NT2/D1 (cell line): Measurements from ENCODE around the gene ATXN2.

Source experiments
- YY1 ChIP-seq: IDR thresholded peaks from 2 replicates; pipeline ENCODE4 v1.6.1; 2011; ENCODE audit not compliant: insufficient read length, insufficient read depth
- ZNF274 ChIP-seq: IDR thresholded peaks from 2 replicates; pipeline ENCODE4 v1.6.1; 2011; ENCODE audit warnings: mild to moderate bottlenecking, low read depth, low read length

- TF ChIP-seq YY1: no peak
- TF ChIP-seq ZNF274: no peak
Observed at GRCh38 chr12:111523587-111524167, 75.4 kb downstream of the ATXN2 start.
